GM19468 (cell line): Measurements from ENCODE around the gene TMEM45B.
"Not testable (repeated sequence)": the region's sequence is repeated elsewhere in the genome, so short reads cannot be mapped to it uniquely, and the experiment has no call there.

Source experiments
- ATAC-seq: cut with Tn5 transposase; IDR thresholded peaks from one replicate; pipeline ENCODE4 v1.9.1; 2021; ENCODE audit warnings: mild to moderate bottlenecking, moderate library complexity, moderate number of reproducible peaks; ENCODE audit not compliant: unreplicated experiment; ENCODE audit errors: extremely low read depth

Gene TMEM45B

DNA sequence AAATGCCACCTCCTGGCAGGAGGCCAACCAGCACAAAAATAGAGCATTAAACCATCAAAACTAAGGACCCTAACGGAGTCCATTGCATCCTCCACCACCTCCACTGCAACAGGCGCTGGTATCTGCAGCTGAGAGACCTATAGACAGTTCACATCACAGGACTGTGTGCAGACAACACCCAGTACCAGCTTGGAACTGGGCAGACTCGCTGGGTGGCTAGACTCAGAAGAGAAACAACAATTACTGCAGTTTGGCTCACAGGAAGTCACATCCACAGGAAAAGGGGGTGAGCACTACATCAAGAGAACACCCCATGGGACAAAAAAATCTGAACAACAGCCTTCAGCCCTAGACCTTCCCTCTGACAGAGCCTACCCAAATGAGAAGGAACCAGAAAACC, 11.6 kb upstream of the TMEM45B start:
- no peak for ATAC-seq

- not testable (repeated sequence) for ATAC-seq
These were observed 7.4 kb upstream of the TMEM45B start for GRCh38 chr11:129808241-129808640.

DNA sequence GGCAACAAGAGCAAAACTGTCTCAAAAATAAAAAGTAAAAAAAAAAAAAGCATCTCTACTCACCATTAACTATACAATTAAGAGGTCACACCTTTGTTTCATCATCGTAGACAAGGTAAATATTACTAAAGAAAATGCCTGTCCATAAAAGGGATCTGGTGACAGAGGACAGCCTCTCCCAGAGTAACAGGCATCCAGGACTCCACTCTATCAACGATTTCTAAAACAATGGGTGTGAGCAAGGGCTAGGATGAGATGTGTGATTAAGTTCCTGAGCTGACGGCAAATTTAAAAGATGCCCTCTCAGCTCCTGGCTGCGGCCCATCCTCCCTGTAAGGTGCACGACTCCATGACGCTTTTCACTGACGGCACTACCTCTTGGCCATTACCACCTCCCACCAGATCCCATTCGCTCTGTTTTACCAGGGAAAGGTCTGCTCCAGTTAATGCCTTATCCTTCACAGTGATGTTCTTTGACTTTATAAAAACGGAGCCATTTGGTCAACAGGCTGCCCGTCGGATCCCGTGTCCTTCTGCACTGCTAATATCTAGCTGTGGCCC, 2.3 kb upstream of the TMEM45B start:
- ATAC-seq, result no peak

- ATAC-seq, result no peak
These were observed 1.2 kb upstream of the TMEM45B start for GRCh38 chr11:129814244-129815014.

GRCh38 chr11:129817534-129818051, 1.9 kb downstream of the TMEM45B start:
- no peak for ATAC-seq

DNA sequence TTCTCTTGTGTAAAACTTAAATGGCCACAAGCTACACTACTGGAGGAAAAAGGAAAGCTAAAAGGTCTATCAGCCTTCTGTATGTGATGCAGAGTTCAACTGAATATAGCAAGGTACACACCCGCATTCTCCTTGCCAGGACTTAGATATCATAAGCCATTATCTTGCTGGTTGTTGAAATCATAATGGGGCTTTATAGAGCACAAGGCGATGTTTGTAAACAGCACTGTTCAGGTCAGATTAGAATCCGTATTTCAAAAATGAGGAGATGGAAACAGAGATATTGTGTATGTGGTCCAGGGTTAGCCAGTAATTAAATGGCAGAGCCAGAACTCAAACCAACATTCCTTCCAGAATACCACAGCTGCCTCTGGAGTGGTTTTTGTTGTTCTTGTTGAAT, 2.6 kb downstream of the TMEM45B start:
- not testable (repeated sequence) for ATAC-seq

DNA sequence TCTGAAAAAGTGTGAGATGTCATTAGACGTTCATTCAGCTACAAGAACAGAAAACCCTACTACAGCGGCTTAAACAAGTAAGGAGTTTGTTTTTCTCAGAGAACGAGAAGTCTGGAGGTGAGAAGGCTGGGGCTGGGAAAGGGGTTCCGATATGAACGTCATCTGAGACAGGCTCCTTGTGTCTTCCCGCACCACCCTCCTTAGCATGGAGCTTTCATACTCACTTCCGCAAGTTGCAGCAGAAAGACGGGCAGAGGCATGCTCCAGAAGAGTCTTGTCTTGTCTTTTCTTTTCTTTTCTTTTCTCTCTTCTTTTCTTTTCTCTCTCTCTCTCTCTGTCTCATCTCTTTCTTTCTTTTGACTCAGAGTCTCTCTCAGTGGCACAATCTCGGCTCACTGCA, 3.6 kb downstream of the TMEM45B start:
- ATAC-seq, result no peak

DNA sequence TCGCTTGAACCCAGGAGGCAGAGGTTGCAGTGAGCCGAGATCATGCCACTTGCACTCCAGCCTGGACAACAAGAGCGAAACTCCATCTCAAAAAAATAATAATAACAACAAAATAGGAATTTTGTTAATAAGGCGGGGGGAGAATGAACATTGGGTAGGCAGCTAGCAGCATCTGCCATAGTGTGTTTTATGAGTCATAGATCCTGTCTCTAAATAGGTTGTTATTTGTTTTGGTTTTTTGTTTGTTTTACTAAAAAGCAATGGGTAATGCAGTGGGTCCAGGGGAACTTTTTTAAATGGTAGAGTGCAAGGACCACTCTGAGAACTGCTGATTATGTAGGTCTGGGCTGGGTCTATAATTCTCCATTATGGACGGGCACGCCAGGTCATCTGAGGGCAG, 4.6 kb downstream of the TMEM45B start:
- ATAC-seq, result not testable (repeated sequence)

DNA sequence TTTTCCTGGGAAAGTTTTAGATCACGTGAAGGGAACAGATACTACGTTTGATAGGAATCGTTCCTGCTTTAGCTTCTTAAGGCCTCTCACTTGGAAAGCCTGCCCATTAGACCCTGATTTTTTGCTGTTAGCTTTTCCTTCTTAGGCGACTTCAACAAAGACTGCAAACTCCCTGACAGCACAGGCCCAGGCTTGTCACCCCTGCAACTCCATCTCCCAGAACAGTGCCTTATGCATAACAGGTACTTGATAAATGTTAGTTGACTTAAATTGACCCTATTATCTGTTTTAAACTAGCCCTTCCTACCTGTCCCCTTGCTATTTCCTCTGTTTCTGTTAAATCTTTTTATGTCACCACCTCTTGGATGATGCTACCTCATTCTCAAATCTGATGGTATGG, 7.6 kb downstream of the TMEM45B start:
- ATAC-seq, result not testable (repeated sequence)

DNA sequence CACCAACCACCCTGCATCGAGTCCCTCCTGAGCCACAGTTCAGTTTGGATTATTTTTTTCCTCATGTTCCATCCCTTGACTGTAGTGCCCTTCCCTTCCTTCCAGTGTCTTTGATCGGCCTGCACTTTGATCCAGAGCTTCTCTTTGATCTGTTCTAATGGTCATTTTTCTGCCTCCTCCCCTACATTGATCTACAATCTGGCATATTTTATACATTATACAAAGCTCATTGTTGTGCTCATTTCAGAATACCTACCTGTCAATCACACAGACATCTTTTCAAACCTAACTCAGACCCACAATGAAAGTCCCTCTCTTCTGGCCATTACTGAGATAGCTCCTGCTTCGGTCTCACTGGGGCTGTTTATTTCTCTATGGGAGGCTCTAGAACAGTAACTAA, 8.2 kb downstream of the TMEM45B start:
- not testable (repeated sequence) for ATAC-seq

- no peak for ATAC-seq
These were observed 9.7 kb downstream of the TMEM45B start for GRCh38 chr11:129825380-129825779.

GRCh38 chr11:129828301-129828836, 12.7 kb downstream of the TMEM45B start:
- no peak for ATAC-seq

DNA sequence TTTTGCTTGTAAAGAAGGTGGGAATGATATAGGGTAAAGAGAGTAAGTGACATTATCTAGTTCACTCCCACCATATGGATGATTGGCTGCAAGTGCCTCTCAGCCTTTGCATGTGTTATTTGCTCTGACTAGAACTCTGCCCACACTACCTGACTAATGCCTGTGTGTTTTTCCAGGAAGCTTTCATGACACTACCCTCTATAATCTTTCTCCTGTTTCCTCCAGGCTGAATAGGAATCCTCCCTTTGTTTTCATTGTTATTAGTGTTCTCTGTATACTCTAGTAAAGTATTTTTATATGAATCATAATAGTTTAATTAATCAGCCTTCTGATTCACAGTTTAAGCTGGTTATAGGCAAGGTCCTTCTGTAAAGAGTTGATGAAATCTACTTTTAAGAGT, 13.8 kb downstream of the TMEM45B start:
- not testable (repeated sequence) for ATAC-seq

DNA sequence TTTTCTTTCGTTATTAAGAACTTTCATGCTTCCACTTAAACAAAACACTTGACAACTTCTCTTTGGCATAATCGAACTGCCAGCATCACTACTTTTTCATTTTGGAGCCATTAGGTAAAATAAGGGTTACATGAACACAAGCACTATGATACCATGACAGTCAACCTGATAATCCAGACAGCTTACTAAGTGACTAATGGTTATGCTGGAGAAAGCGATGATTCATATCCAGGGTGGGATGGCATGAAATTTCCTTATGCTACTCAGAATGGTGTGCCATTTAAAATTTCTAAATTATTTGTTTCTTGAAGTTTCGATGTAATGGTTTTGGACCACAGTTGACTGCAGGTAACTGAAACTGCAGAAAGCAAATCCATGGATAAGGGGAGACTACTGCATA, 15.6 kb downstream of the TMEM45B start:
- ATAC-seq, result not testable (repeated sequence)

DNA sequence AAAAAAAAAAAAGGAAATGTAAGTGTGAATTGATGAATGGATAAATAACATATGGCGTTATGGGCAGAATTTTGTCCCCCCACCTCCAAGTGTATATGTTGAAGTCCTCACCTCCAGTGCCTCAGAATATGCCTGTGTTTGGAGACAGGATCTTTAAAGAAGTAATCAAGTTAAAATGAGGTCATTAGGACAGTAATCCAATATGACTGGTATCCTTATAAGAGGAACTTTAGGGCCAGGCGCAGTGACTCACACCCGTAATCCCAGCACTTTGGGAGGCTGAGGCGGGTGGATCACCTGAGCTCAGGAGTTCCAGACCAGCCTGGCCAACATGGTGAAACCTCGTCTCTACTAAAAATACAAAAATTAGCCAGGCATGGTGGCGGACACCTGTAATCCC, 17.6 kb downstream of the TMEM45B start:
- not testable (repeated sequence) for ATAC-seq

DNA sequence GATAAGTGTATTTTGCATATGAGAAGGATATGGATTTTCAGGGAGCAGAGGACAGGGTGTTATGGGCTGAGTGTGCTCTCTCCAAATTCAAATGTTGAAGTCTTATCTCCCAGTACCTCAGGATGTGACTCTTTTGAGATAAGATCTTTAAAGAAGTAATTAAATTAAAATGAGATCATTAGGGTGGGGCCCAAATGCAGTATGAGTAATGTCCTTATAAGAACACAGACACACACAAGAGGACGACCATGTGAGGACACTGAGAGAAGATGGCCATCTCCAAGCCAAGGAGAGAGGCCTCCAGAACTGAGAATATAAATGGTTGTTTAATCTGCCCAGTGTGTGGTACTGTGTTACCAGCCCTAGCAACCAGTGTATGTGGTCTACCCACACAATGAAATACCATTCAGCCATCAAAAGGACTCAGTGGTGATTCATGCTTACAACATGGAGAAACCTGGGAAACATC, 20.8 kb downstream of the TMEM45B start:
- not testable (repeated sequence) for ATAC-seq

DNA sequence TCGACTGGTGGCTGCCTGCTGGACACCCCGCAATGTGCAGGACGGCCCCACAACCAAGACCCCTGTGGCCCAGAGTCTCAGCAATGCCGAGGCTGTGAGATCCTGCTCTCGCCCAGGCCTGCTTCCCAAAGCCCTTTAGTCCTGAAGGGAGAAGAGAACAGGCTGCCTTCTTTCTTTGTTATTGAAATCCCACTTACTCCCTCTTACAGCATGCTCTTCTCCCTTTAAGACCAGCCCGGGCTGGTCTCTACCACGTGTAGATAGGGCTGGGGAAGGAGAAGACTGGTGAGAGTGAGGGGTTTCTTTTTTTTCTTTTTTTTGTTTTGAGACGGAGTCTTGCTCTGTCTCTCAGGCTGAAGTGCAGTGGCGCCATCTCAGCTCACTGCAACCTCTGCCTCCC, 21.3 kb downstream of the TMEM45B start:
- no peak for ATAC-seq

- ATAC-seq, result no peak
These were observed 24.6 kb downstream of the TMEM45B start for GRCh38 chr11:129840236-129840635.

- no peak for ATAC-seq
These were observed 26.5 kb downstream of the TMEM45B start for GRCh38 chr11:129842138-129842537.

GRCh38 chr11:129846508-129847335, 31.1 kb downstream of the TMEM45B start:
- ATAC-seq, result no peak
